Neural cell (in vitro differentiated cells): ENCODE results near the gene PMPCA.

Source experiments
- EP300 ChIP-seq: fragments of 450-650 bp; conservative IDR thresholded peaks from 2 replicates; pipeline ENCODE4 v1.6.1; 2014; ENCODE audit warnings: antibody characterized with exemption, mild to moderate bottlenecking, moderate library complexity; ENCODE audit not compliant: poor library complexity, severe bottlenecking
- MXI1 ChIP-seq: fragments of 450-650 bp; conservative IDR thresholded peaks from 2 replicates; pipeline ENCODE4 v1.6.1; 2014; ENCODE audit warnings: antibody characterized with exemption, mild to moderate bottlenecking; ENCODE audit not compliant: poor library complexity, severe bottlenecking
- POLR2AphosphoS5 ChIP-seq: IDR thresholded peaks from 2 replicates; pipeline ENCODE4 v1.6.1; 2012
- RAD21 ChIP-seq: fragments of 450-650 bp; conservative IDR thresholded peaks from 2 replicates; pipeline ENCODE4 v1.6.1; 2014; ENCODE audit warnings: antibody characterized with exemption, mild to moderate bottlenecking, moderate library complexity
- TAF1 ChIP-seq: IDR thresholded peaks from 2 replicates; pipeline ENCODE4 v1.6.1; 2012; ENCODE audit warnings: low read depth
- TF ChIP-seq, protein P1 (sequence below): fragments of 450-650 bp; IDR thresholded peaks from 2 replicates; pipeline ENCODE4 v1.5.1; 2014; ENCODE audit warnings: antibody characterized with exemption, mild to moderate bottlenecking, moderate library complexity; ENCODE audit not compliant: poor library complexity, severe bottlenecking
- TF ChIP-seq, protein P2 (sequence below): IDR thresholded peaks from 2 replicates; pipeline ENCODE4 v1.6.1; 2012; ENCODE audit warnings: borderline replicate concordance

DNA sequence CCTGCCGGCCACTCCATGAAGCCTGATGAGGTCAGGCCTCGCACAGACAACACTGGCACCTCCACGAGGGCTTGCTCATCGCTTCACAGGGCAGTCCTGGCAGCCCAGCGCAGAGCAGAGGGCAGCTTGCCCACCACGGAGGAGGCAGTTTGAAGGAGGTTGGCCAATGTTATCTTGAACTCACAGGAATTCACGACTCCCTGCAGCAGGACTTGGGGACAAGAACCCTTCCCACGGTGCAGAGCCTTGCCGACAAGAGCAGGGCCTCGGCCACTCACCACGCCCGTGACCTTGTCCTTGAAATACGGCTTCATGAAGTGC, 15.5 kb upstream of the PMPCA start:
- TF ChIP-seq TAF1 (no peak), POLR2AphosphoS5 (no peak), EP300 (no peak), RAD21 (no peak), MXI1 (no peak)
- TF ChIP-seq, protein P1, sequence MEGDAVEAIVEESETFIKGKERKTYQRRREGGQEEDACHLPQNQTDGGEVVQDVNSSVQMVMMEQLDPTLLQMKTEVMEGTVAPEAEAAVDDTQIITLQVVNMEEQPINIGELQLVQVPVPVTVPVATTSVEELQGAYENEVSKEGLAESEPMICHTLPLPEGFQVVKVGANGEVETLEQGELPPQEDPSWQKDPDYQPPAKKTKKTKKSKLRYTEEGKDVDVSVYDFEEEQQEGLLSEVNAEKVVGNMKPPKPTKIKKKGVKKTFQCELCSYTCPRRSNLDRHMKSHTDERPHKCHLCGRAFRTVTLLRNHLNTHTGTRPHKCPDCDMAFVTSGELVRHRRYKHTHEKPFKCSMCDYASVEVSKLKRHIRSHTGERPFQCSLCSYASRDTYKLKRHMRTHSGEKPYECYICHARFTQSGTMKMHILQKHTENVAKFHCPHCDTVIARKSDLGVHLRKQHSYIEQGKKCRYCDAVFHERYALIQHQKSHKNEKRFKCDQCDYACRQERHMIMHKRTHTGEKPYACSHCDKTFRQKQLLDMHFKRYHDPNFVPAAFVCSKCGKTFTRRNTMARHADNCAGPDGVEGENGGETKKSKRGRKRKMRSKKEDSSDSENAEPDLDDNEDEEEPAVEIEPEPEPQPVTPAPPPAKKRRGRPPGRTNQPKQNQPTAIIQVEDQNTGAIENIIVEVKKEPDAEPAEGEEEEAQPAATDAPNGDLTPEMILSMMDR, result no peak
- TF ChIP-seq, protein P2, sequence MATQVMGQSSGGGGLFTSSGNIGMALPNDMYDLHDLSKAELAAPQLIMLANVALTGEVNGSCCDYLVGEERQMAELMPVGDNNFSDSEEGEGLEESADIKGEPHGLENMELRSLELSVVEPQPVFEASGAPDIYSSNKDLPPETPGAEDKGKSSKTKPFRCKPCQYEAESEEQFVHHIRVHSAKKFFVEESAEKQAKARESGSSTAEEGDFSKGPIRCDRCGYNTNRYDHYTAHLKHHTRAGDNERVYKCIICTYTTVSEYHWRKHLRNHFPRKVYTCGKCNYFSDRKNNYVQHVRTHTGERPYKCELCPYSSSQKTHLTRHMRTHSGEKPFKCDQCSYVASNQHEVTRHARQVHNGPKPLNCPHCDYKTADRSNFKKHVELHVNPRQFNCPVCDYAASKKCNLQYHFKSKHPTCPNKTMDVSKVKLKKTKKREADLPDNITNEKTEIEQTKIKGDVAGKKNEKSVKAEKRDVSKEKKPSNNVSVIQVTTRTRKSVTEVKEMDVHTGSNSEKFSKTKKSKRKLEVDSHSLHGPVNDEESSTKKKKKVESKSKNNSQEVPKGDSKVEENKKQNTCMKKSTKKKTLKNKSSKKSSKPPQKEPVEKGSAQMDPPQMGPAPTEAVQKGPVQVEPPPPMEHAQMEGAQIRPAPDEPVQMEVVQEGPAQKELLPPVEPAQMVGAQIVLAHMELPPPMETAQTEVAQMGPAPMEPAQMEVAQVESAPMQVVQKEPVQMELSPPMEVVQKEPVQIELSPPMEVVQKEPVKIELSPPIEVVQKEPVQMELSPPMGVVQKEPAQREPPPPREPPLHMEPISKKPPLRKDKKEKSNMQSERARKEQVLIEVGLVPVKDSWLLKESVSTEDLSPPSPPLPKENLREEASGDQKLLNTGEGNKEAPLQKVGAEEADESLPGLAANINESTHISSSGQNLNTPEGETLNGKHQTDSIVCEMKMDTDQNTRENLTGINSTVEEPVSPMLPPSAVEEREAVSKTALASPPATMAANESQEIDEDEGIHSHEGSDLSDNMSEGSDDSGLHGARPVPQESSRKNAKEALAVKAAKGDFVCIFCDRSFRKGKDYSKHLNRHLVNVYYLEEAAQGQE, result no peak
